RWPE2 (cell line): ENCODE data around the gene AFG1L.

Experiments
- ATAC-seq: fragments of 200-7000 bp; cut with Tn5 transposase; 3 replicates; pipeline ENCODE4 v1.9.1; 2021; ENCODE audit warnings: low read depth
- DNase-seq: peaks from one replicate; pipeline ENCODE4 v3.0.0-alpha.2; 2020; ENCODE audit warnings: low spot score
- H3K27ac ChIP-seq: fragments of 450-650 bp; 2 replicates; pipeline ENCODE4 v1.5.1; 2017; ENCODE audit warnings: mild to moderate bottlenecking; ENCODE audit not compliant: poor library complexity, severe bottlenecking
- H3K27me3 ChIP-seq: fragments of 250-450 bp; sonication (Bioruptor Pico); 2 replicates; pipeline ENCODE4 v1.5.1; 2021; ENCODE audit warnings: mild to moderate bottlenecking, moderate library complexity; ENCODE audit not compliant: insufficient read depth, poor library complexity, severe bottlenecking
- H3K36me3 ChIP-seq: fragments of 250-450 bp; sonication (Bioruptor Pico); 2 replicates; pipeline ENCODE4 v1.5.1; 2020; ENCODE audit warnings: low read depth, mild to moderate bottlenecking, moderate library complexity
- H3K4me1 ChIP-seq: fragments of 250-450 bp; sonication (Bioruptor Pico); 2 replicates; pipeline ENCODE4 v1.5.1; 2021; ENCODE audit warnings: mild to moderate bottlenecking, moderate library complexity; ENCODE audit not compliant: insufficient read depth, poor library complexity, severe bottlenecking
- H3K4me3 ChIP-seq: fragments of 250-450 bp; sonication (Bioruptor Pico); 2 replicates; pipeline ENCODE4 v1.5.1; 2021; ENCODE audit warnings: mild to moderate bottlenecking, moderate library complexity; ENCODE audit not compliant: severe bottlenecking
- H3K9me3 ChIP-seq: fragments of 250-450 bp; sonication (Bioruptor Pico); 2 replicates; pipeline ENCODE4 v1.5.1; 2021; ENCODE audit warnings: mild to moderate bottlenecking, moderate library complexity; ENCODE audit not compliant: severe bottlenecking
- TF ChIP-seq, protein P1 (sequence below): fragments of 450-650 bp; IDR thresholded peaks from one replicate; pipeline ENCODE4 v1.5.1; 2017; ENCODE audit warnings: mild to moderate bottlenecking, moderate library complexity; ENCODE audit not compliant: poor library complexity, severe bottlenecking

Gene AFG1L

DNA sequence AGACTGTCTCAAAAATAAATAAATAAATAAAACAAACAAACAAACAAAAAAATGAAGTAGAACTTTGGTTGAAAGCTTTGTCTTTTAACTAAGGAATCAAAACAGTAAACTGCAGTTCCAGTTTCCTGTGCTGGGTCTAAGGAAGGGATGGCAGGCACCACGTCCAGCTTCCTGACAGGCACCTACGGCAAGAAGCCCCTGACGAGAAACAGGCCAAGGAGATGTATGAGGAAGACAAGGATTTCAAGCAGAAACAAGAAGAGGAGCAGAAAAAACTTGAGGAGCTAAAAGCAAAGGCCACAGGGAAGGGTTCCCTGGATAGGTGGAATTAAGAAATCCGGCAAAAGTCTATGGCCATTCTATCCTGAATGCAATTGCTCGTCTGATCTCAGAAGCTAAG, 42.8 kb upstream of the AFG1L start:
- Histone ChIP-seq H3K36me3 (peaks cover 37% of the 10 kb centered on the region), H3K4me3 (no peak overlapping the region), H3K27me3 (no peaks in the 10 kb centered on the region), H3K27ac (no peak overlapping the region), H3K9me3 (no peaks in the 10 kb centered on the region), H3K4me1 (no peaks in the 10 kb centered on the region)
- DNase-seq (no peak), ATAC-seq (no peak)
- TF ChIP-seq, protein P1, sequence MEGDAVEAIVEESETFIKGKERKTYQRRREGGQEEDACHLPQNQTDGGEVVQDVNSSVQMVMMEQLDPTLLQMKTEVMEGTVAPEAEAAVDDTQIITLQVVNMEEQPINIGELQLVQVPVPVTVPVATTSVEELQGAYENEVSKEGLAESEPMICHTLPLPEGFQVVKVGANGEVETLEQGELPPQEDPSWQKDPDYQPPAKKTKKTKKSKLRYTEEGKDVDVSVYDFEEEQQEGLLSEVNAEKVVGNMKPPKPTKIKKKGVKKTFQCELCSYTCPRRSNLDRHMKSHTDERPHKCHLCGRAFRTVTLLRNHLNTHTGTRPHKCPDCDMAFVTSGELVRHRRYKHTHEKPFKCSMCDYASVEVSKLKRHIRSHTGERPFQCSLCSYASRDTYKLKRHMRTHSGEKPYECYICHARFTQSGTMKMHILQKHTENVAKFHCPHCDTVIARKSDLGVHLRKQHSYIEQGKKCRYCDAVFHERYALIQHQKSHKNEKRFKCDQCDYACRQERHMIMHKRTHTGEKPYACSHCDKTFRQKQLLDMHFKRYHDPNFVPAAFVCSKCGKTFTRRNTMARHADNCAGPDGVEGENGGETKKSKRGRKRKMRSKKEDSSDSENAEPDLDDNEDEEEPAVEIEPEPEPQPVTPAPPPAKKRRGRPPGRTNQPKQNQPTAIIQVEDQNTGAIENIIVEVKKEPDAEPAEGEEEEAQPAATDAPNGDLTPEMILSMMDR = no peak

DNA sequence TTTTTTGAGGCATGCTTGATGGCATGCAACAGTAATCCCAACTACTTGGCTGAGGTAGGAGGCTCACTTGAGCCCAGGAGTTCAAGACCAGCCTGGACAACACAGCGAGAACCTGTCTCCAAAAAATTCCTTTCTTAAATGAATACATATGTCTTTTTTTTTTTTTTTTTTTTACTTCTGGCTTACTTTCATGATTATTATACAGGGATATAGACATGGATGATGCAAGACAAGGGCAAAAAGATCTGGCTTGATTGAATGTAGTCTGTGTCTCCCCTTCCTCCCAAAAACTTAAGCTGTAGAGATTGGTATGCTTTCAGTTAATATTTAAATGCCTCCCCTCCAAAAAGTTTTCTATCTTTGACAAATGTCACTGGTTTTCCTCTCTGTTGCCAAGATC, 41.6 kb upstream of the AFG1L start:
- TF ChIP-seq, protein P1 = no peak
- Histone ChIP-seq H3K36me3 (peaks cover 37% of the 10 kb centered on the region), H3K4me3 (no peak overlapping the region), H3K27me3 (no peaks in the 10 kb centered on the region), H3K27ac (no peak overlapping the region), H3K9me3 (no peaks in the 10 kb centered on the region), H3K4me1 (no peaks in the 10 kb centered on the region)
- DNase-seq (no peak), ATAC-seq (no peak)

DNA sequence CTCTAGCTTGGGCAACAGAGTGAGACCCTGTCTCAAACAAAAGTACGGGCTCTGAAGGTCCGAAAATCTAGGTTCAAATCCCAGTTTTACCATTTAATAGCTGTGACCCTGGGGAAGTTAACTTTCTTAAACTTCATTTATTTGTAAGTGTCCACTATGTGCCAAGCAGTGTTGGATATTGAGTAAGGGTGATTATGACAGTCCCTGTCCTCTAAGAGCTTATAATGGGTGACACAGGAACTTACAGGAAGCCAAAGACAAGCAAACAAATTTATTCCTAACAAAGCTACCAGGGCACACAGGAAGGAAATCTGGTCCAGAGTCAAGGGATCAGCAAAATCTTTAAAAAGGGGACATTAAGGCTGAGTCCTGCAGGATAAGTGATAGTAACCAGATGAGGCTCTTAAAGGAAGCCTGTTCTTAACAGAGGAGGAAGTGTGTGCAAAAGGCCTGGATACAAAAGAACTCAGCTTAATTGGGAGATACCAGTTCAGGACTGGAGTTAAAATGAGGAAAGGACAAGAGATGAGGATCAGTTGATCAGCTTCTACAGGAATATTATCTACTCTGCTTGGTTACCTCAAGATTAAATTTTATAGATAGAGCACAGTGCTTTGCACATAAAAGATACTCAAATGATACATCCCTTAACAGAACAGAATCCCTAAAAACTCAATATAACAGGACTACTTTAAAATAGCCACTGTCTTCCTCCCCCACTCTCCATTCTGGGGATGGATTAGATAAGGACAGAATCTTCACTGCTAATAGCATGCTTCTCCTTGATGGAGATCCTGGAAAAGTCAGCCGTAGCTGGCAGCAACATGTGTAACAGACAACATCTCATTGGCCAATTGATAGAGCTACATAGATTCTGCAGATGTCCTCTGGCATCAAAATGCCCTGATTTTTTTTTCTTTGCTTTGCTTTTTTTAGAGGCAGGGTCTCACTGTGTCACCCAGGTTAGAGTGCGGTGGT, 40.1 kb upstream of the AFG1L start:
- Histone ChIP-seq H3K27ac (no peak overlapping the region), H3K9me3 (no peaks in the 10 kb centered on the region), H3K4me1 (peaks cover 8% of the 10 kb centered on the region), H3K36me3 (peaks cover 37% of the 10 kb centered on the region), H3K27me3 (no peaks in the 10 kb centered on the region), H3K4me3 (no peak overlapping the region)
- DNase-seq (no peak), ATAC-seq (no peak)
- TF ChIP-seq, protein P1 = no peak

- Histone ChIP-seq H3K36me3 (peaks cover 18% of the 10 kb centered on the region; the same call in 1 of the 2 replicates), H3K27me3 (no peaks in the 10 kb centered on the region), H3K4me1 (peaks cover 9% of the 10 kb centered on the region), H3K27ac (peak overlapping the region; percentile 71), H3K9me3 (no peaks in the 10 kb centered on the region), H3K4me3 (peak overlapping the region; percentile 67)
- ATAC-seq (peak; percentile 7; the same call in 2 of the 3 replicates), DNase-seq (no peak)
- TF ChIP-seq, protein P1 = no peak
These were observed 34.6 kb upstream of the AFG1L start for GRCh38 chr6:108260126-108260808.
